Measurements from ENCODE around the gene AP2M1.

The AP2M1 gene

DNA sequence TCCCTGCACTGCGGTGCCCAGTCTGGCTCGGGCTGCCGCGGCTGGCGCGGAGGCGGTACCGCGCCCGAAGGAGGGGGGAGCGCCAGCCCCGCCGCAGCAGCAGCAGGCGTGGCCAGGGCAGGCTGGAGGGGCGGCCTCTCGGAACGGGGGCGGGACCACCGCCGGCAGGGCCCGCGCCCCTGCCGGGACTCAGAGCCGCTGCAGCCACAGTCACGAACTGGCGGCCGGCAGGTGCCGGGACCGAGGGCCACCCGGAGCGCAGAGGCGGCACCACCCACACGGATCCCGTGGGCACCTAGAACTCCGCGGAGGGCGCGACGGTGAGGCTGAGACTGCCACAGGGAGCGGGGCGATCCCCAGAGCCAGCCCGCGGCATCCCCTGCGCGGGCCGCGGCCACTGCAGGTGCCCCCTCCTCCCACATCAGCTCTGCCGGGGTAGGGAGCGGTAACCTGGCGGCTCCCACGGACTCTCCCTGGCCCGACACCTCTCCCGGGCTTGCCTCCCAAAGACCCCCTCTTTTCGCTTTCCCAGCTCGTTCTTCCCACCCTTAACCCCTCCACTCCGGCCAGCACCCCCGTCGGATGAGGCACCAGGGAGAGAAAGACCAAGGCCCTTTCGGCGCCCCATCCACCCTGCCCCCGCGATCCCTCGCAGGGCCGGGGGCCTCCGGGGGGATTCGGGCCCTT lies 54.9 kb downstream of the AP2M1 start, which contains the start of gene VWA5B2:
VWA5B2 (plus strand) TSS at position 192 of the 687 bp plus-strand sequence. CDS start 944 bp downstream, outside the sequence.
- DNase-seq: peak; percentile 70 to 91 (median 89)

GRCh38 chr3:184230081-184230602 lies 55.5 kb downstream of the AP2M1 start:
- peak; percentile 13 to 83 (median 83) for DNase-seq

GRCh38 chr3:184230603-184231528 lies 56.2 kb downstream of the AP2M1 start:
- peak; percentile 14 to 84 (median 80) for DNase-seq

- DNase-seq: no peak
Measured at GRCh38 chr3:184231671-184232070, 57.0 kb downstream of the AP2M1 start.

- DNase-seq: no peak
Measured at GRCh38 chr3:184233127-184233843, 58.6 kb downstream of the AP2M1 start.

Measured in NCI-H1417 (cell line).